ENCODE results near the gene ORMDL1. TPM values are rescaled to one million over a fixed set of nuclear protein-coding genes. Genes with fewer than 3 reads are reported as not detected.
A peak's percentile ranks its signal among the peaks of the same experiment; 100 is the strongest.

The ORMDL1 gene
- total RNA-seq, result 92.1 and 96.4 TPM in 2 replicates
- polyA plus RNA-seq (2012), result 60.3 TPM

DNA sequence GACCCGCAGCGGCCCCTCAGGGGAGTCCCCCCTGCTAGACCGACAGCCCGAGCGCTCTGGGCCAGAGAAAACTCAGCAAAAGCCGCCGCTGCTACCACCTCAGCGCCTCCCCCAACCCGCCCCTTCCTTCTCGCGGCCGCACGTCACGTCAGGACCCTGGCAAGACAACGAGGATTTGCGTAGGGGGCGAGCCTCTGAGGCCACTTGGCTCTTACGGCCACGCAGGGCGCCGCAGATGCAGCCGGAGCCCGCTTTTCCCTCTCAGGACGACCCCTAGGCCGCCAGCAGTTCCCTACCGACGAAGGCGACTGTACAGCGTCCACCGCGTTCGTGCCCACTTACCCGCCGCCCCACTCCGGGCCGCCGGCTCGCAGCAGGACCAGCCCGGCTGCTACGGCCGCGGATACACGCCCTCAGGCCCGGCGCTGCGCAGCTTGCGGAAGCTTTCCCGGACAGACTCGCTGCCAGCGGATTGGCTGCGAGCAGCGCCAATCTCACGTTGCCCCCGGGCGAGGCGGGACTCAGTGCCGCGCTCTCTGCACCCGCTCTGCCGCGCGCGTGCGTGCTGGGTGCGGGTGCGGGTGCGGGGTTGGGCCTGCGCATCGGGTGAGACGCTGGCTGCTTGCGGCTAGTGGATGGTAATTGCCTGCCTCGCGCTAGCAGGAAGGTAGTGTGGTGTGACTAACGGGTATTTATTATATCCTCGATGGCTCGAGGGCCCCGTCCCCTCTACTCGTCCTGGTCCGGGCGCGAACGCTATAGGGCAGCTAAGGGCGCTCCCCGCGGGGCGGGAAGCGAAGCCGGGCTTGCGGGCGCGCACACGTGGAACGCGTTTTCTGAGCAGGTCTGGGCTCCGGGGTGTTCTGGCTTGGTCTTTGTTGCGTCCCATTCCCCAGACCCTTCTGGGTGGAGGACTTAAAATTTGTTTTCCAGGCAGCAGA lies at the start of gene ORMDL1, which contains the start of gene PMS1:
TSS of gene ORMDL1 (minus strand) at position 413 of the 941 bp plus-strand sequence. CDS start 1,744 bp downstream, outside the sequence.
TSS of gene PMS1 (plus strand) at position 524 of the 941 bp plus-strand sequence. CDS start 7,360 bp downstream, outside the sequence.
- peak; percentile 97 for DNase-seq (ENCODE audit: low read depth)

- no peak for DNase-seq (ENCODE audit: low read depth)
Measured at GRCh38 chr2:189830510-189830909, 46.4 kb upstream of the ORMDL1 start.

GRCh38 chr2:189829102-189829833 lies 45.1 kb upstream of the ORMDL1 start:
- DNase-seq (ENCODE audit: low read depth), result no peak

- DNase-seq (ENCODE audit: low read depth), result no peak
Measured at GRCh38 chr2:189826039-189826438, 41.9 kb upstream of the ORMDL1 start.

- DNase-seq (ENCODE audit: low read depth), result no peak
Measured at GRCh38 chr2:189824694-189825396, 40.7 kb upstream of the ORMDL1 start.

GRCh38 chr2:189821953-189822748 lies 38.0 kb upstream of the ORMDL1 start:
- DNase-seq (ENCODE audit: low read depth), result peak; percentile 35

- DNase-seq (ENCODE audit: low read depth), result no peak
Measured at GRCh38 chr2:189819297-189819704, 35.2 kb upstream of the ORMDL1 start.

DNA sequence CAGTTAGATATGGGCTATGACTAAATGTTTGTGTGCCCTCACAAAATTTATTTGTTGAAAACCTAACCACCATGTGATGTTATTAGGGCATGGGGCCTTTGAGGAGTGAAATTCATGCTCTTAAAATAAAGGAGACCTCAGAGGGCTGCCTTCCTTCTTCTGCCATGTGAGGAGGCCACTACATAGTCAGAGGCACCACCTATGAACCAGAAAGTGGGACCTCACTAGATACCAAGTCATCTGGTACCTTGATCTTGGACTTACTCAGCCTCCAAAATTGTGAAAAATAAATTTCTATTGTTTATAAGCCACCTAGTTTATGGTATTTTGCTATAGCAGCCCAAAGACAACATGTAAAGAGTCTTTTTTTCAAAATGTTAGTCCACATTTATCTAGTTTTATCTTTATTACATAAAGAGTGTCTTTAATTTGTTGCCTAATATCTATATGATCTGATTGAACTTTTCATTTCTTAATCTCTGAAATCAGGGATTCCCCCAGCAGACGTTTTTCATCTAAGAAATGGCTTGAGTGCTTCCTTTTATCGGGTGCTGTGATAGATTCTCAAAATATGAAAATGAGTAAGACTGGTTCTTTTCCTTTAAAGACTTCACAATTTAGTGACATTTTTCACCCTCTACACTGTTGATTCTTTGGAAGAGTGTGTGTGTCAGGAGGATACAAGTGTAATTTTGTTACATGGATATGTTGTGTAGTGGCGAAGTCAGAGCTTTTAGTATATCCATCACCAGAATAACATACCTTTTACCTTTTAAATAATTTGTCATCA lies 34.3 kb upstream of the ORMDL1 start:
- no peak for DNase-seq (ENCODE audit: low read depth)

- no peak for DNase-seq (ENCODE audit: low read depth)
Measured at GRCh38 chr2:189803431-189803830, 19.3 kb upstream of the ORMDL1 start.

- no peak for DNase-seq (ENCODE audit: low read depth)
Measured at GRCh38 chr2:189802396-189802912, 18.3 kb upstream of the ORMDL1 start.

- peak; percentile 92 for DNase-seq (ENCODE audit: low read depth)
Measured at GRCh38 chr2:189799531-189799930, 15.4 kb upstream of the ORMDL1 start.

DNA sequence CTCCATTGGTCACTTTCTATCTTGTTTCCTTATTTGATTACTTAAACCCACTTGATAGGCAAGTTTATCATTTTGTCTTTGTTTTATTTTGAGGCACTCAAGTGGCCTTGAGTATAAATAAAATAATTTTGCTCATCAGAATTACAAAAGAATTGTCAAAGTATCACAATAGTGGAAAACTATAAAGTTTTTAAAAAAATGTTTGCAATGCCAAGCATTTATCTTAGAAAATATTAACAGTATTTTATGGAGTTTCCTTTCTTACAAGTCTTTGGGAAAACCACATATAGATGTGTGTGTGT lies 14.8 kb upstream of the ORMDL1 start:
- no peak for DNase-seq (ENCODE audit: low read depth)

- DNase-seq (ENCODE audit: low read depth), result peak; percentile 64
Measured at GRCh38 chr2:189798312-189799029, 14.3 kb upstream of the ORMDL1 start.

DNA sequence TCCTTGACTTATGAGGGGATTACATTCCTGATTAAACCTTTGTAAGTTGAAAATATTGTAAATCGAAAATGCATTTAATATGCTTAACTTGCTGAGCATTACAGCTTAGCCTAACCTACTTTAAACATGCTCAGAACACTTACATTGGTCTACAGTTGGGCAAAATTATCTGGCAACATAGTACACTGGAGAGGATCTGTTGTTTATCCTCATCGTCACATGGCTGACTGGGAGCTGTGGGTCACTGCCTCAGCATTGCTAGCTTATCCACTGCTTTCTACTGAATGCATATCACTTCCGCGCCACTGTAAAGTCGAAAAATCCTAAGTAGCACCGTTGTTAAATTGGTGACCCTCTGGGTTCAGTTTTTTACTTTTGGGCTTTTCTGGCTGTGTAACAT lies 13.8 kb upstream of the ORMDL1 start:
- no peak for DNase-seq (ENCODE audit: low read depth)

GRCh38 chr2:189794310-189794709 lies 10.2 kb upstream of the ORMDL1 start:
- no peak for DNase-seq (ENCODE audit: low read depth)

GRCh38 chr2:189791338-189792042 lies 7.4 kb upstream of the ORMDL1 start:
- DNase-seq (ENCODE audit: low read depth), result no peak

DNA sequence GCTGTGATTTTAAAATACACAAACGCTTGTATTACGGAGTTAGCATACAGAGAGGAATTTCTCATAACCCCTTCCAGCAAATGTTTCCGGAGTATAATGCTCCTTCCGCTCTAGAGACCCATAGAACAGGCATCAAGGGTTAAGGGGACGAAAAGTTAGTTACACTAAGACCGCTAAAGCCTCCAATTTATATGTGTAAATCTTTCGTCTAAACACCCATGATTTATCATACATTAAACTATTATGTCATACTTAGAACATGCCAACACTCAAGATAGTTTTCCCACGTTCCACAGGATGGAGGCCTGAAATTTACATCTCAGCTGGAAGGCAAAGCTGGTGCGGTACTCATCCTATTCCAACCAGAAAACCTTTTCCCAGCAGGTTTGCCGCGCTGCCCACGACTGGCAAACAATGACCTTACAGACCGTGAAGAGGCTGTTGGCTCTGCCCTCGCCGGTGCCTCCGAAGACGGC lies 650 bp downstream of the ORMDL1 start:
- DNase-seq (ENCODE audit: low read depth), result peak; percentile 51

DNA sequence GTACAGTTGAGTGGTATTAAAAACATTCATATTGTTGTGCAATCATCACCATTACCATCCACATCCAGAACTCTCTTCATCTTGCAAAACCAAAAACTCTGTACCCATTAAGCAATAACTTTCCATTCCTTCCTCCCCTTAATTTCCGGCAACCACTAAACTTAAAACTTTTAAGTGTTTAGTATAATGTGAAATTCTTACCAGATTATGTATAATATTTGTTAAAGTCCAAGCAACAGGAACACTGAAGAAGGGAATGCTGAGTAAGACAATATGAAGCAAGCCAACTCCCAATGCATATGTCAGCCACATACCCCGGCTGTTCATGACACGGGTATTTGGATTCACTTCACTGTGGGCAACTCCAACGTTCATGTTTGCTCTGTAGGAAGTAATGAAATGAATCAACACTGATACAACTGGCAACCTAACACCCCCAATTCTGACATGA lies 1.9 kb downstream of the ORMDL1 start:
- DNase-seq (ENCODE audit: low read depth), result no peak

Data from myocyte (in vitro differentiated cells).